Vagina (tissue), 2 donors: ENCODE results near the gene ZNF776.

Experiments
- CTCF ChIP-seq, 3 experiments: fragments of 450-650 bp in 2 of 3; fragments of 200-600 bp in 1 of 3; sonication (generic) in 1 of 3; IDR thresholded peaks; one replicate each; pipeline ENCODE4 v1.5.1; 2017 to 2019; ENCODE audit warnings: antibody characterized with exemption in 3 of 3, mild to moderate bottlenecking in 2 of 3, moderate library complexity in 2 of 3
- POLR2AphosphoS5 ChIP-seq, 2 donors: sonication (generic); formaldehyde crosslinking; IDR thresholded peaks; one replicate each; pipeline ENCODE4 v1.9.0; 2017; ENCODE audit warnings: antibody characterized with exemption in 2 of 2, mild to moderate bottlenecking in 2 of 2, low read depth in 1 of 2; ENCODE audit not compliant: insufficient read depth in 1 of 2

- no peak for TF ChIP-seq CTCF (IDR thresholded peaks at IDR 0.05)
- TF ChIP-seq POLR2AphosphoS5 (IDR thresholded peaks at IDR 0.05; ENCODE audit: insufficient read depth in 1 of 2, low read depth in 1 of 2), result no peak
Observed at GRCh38 chr19:57773488-57773887, 26.9 kb downstream of the ZNF776 start.
